SH-SY5Y (cell line): ENCODE results near the gene DTHD1.

ENCODE experiments used
- GATA2 ChIP-seq: IDR thresholded peaks from 2 replicates; pipeline ENCODE4 v1.6.1; 2011; ENCODE audit warnings: mild to moderate bottlenecking, low read depth, low read length
- GATA3 ChIP-seq: IDR thresholded peaks from 2 replicates; pipeline ENCODE4 v1.6.1; 2011; ENCODE audit warnings: low read depth, mild to moderate bottlenecking, low read length, moderate library complexity

The DTHD1 gene

GRCh38 chr4:36320117-36320896 is 38.9 kb downstream of the DTHD1 start:
- TF ChIP-seq GATA2 (no peak), GATA3 (no peak)

GRCh38 chr4:36321176-36321575 is 39.8 kb downstream of the DTHD1 start:
- no peak for TF ChIP-seq GATA2
- TF ChIP-seq GATA3: no peak

GRCh38 chr4:36322921-36323354 is 41.5 kb downstream of the DTHD1 start:
- TF ChIP-seq GATA3 (no peak), GATA2 (no peak)

- TF ChIP-seq GATA3 (no peak), GATA2 (no peak)
These were observed 42.5 kb downstream of the DTHD1 start for GRCh38 chr4:36323816-36324419.

GRCh38 chr4:36324808-36325207 is 43.4 kb downstream of the DTHD1 start:
- no peak for TF ChIP-seq GATA2
- no peak for TF ChIP-seq GATA3

GRCh38 chr4:36325499-36325898 is 44.1 kb downstream of the DTHD1 start:
- no peak for TF ChIP-seq GATA2
- no peak for TF ChIP-seq GATA3

- TF ChIP-seq GATA3 (no peak), GATA2 (no peak)
These were observed 44.5 kb downstream of the DTHD1 start for GRCh38 chr4:36325926-36326325.

- no peak for TF ChIP-seq GATA2
- TF ChIP-seq GATA3: no peak
These were observed 45.1 kb downstream of the DTHD1 start for GRCh38 chr4:36326476-36327029.

GRCh38 chr4:36327400-36327799 is 46.0 kb downstream of the DTHD1 start:
- no peak for TF ChIP-seq GATA2
- TF ChIP-seq GATA3: no peak

GRCh38 chr4:36328130-36328529 is 46.7 kb downstream of the DTHD1 start:
- TF ChIP-seq GATA3: no peak

GRCh38 chr4:36329228-36329627 is 47.8 kb downstream of the DTHD1 start:
- TF ChIP-seq GATA2 (no peak), GATA3 (no peak)

GRCh38 chr4:36330796-36331195 is 49.4 kb downstream of the DTHD1 start:
- TF ChIP-seq GATA3: no peak
- TF ChIP-seq GATA2: no peak

- no peak for TF ChIP-seq GATA3
- no peak for TF ChIP-seq GATA2
These were observed 50.8 kb downstream of the DTHD1 start for GRCh38 chr4:36332023-36332781.

GRCh38 chr4:36332782-36333131 is 51.3 kb downstream of the DTHD1 start:
- no peak for TF ChIP-seq GATA2
- no peak for TF ChIP-seq GATA3

- TF ChIP-seq GATA2 (no peak), GATA3 (no peak)
These were observed 52.0 kb downstream of the DTHD1 start for GRCh38 chr4:36333303-36333877.

- TF ChIP-seq GATA3: no peak
- no peak for TF ChIP-seq GATA2
These were observed 56.3 kb downstream of the DTHD1 start for GRCh38 chr4:36337665-36338185.
